VCaP (cell line): Measurements from ENCODE around the gene CNST.
A peak's percentile ranks its signal among the peaks of the same experiment; 100 is the strongest.

Experiments
- H3K27ac ChIP-seq: fragments of 450-650 bp; 2 replicates; pipeline ENCODE4 v1.5.1; 2017
- TF ChIP-seq, protein P1 (sequence below): fragments of 450-650 bp; conservative IDR thresholded peaks from 2 replicates; pipeline ENCODE4 v1.5.1; 2017; ENCODE audit warnings: mild to moderate bottlenecking, moderate library complexity

Gene CNST

DNA sequence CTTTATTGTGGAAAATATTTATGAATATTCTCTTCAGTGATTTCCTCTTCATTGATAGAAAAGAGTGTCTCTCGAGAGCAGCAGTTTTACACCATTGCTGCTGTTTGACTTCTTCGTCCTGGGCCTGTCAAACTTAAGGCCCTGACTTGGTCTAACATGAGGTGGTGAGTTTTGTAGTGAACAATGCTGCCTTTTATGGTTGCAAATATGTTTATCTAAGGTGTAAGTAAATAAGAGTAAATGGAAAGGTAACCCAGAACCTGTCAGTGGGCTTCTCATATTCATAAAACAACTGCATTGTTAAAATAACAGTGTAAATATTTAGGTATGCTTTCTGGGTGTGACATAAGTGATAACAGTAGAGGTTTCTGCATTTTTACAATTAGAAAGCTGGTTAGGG is 95.2 kb downstream of the CNST start:
- TF ChIP-seq, protein P1, sequence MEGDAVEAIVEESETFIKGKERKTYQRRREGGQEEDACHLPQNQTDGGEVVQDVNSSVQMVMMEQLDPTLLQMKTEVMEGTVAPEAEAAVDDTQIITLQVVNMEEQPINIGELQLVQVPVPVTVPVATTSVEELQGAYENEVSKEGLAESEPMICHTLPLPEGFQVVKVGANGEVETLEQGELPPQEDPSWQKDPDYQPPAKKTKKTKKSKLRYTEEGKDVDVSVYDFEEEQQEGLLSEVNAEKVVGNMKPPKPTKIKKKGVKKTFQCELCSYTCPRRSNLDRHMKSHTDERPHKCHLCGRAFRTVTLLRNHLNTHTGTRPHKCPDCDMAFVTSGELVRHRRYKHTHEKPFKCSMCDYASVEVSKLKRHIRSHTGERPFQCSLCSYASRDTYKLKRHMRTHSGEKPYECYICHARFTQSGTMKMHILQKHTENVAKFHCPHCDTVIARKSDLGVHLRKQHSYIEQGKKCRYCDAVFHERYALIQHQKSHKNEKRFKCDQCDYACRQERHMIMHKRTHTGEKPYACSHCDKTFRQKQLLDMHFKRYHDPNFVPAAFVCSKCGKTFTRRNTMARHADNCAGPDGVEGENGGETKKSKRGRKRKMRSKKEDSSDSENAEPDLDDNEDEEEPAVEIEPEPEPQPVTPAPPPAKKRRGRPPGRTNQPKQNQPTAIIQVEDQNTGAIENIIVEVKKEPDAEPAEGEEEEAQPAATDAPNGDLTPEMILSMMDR, result no peak
- peak overlapping the region; percentile 69 for H3K27ac ChIP-seq

DNA sequence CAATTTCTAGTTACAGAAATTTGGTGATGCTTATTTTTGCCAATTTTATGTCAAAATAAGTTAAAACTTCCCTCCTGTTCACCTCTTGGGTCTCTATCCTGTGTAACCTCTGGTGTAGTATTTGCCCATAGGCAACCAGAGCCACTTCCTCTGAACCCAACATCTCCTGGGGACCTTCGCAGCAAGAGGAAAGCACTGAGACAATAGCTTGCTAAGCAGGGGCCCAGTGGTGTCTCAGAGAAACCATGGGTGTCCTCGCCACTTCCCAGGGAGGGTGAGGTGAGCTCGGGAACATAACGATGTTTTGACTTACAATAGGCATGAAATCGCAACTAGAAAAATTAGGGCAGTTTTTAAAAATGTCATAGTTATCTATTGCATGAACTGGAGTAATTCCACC is 101.5 kb downstream of the CNST start:
- TF ChIP-seq, protein P1, result no peak
- no peak overlapping the region for H3K27ac ChIP-seq

DNA sequence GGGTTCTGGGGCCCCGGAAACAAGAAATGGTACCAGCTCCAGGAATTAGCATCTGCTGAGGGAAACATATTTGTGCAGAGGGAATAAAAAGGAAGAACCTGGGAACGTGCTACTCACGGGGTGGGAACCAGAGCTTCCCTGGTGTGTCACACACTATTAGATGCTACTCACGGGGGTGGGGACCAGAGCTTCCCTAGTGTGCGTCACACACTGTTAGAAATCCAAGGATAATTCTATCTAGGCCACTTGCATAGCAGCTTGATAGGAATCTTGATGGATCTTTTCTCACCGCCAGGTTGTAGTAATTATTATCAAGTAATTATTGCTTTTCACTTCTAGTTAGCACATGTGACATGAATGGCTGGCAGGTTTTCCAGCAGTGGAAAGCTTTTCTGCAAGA is 103.4 kb downstream of the CNST start:
- no peak overlapping the region for H3K27ac ChIP-seq
- TF ChIP-seq, protein P1, result no peak

DNA sequence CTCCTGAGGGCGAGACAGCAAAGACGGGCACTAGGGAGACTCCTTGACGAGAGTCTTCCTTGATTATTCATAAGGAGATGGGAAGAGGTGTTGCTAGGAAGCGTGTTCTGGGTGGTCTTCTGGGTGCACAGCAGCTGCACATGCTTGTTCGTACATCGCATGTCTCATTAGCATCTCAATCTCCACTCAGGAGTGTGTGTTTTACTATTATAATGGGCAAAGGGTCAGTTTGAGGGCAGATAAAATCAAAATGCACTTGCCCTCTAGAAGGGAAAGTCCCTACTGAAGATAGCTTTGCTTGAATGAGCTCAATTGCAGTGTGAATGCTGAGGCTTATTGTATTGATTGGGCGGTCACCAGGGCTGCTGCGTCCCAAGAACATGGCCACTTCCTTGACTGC is 107.8 kb downstream of the CNST start:
- no peak overlapping the region for H3K27ac ChIP-seq
- TF ChIP-seq, protein P1, result no peak

DNA sequence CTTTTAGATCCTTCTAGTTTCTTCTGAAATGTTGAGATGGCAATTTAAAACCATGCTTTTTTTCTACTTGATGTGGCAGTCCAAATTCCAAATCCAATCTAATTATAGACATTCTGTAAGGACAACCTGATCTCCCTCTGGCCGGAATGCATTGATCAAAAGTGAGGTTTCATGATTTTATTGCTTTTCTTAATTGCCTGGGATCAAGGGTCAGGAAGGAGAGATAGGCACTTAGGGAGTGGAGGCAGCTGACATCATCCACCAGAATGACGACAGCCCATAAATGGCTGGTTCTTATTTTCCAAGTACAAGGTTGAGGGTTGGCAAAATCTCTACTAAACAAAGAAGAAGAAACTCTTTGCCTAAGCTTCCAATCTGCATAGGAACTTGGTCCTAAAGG is 111.6 kb downstream of the CNST start:
- TF ChIP-seq, protein P1, result no peak
- H3K27ac ChIP-seq, result no peak overlapping the region

DNA sequence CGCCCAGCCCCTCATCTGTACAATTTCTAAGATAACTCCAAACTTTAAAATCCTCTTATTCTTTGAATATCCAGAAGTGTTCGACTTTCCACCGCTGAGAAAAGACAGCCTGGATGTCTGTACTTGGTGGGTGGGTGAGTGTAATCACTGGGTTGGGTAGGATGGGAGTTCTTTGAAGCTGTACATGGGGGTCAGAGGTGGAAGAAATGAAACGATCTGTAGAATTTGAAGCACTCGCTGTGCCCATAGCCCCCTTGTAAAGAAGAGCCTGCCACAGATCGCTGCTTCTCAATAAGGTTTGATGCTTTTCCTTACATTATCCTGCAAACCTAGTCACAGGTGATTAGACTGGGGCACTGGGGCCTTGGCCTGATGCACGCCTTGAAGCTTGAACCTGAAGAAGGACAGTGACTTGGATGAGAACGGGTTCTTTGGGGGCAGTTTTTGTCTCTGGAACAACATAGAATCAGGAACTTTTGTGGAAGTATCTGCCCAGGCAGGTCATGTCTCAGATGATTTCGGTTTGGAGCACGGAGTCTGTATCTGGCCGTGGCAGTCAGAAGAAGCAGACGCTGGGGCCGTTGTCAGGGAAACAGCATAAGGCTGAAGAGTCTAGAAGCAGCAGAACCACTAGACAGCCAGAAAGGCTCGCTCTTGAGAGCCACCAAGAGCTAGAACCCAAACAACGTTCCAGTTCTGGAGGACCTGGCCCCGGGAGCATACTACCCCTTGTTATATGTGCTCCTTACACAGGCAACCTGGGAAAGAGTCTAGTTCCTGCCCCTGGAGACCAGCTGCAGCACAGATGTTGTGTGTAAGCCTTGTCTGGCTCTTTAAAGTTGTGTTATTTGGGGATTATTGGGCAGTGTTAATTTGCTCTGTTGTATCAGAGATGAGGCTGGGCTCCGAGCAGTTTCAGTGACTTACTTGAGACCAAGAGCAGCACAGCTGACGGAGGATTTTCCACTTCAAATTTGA is 112.8 kb downstream of the CNST start:
- H3K27ac ChIP-seq, result no peak overlapping the region
- TF ChIP-seq, protein P1, result no peak

DNA sequence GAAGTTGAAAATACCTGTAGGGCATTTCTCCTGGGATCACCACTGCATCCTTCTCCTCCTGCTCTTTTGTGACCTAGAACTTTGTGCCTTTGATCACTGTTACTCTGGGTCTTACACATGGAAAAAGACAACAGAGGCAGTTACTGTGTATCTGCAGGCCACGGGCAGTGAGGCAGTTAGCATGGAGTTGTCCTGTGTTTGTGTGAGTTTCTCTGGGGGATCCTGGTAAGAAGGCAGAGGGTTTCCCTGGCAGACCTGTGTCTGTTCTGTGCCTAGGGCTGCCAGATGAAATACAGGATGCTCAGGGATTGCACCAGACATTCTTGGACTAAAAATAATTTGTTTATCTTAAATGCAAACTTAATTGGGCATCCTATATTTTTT is 113.5 kb downstream of the CNST start:
- no peak overlapping the region for H3K27ac ChIP-seq

More for the DNA sequence above, 113.5 kb downstream of the CNST start:
- TF ChIP-seq, protein P1, result no peak
